GM12892 (cell line): Measurements from ENCODE around the gene TENT4B.

Source experiments
- POLR2A ChIP-seq: IDR thresholded peaks from 2 replicates; pipeline ENCODE4 v1.6.1; 2011; ENCODE audit warnings: low read depth, low read length, control low read depth
- POLR2AphosphoS5 ChIP-seq: IDR thresholded peaks from 2 replicates; pipeline ENCODE4 v1.6.1; 2011; ENCODE audit warnings: low read depth, low read length, control low read depth
- TAF1 ChIP-seq: IDR thresholded peaks from 2 replicates; pipeline ENCODE4 v1.6.1; 2011; ENCODE audit warnings: low read depth, mild to moderate bottlenecking, control low read depth, low read length, borderline replicate concordance

GRCh38 chr16:50257876-50258275, 104.8 kb downstream of the TENT4B start:
- TF ChIP-seq POLR2A (no peak), POLR2AphosphoS5 (no peak), TAF1 (no peak)
